ENCODE data around the gene ACADS.

The ACADS gene

GRCh38 chr12:120725659-120726509 is at the start of gene ACADS:
Gene ACADS, plus strand, starts transcription at chr12:120725826. Its CDS starts 60 bp downstream, at chr12:120725886.
- no peaks in the 10 kb centered on the region for H3K9me3 ChIP-seq (ENCODE audit: control insufficient read depth, insufficient read depth, low read length)
- peaks cover 4% of the 10 kb centered on the region; the same call in 1 of the 2 replicates for H3K4me1 ChIP-seq (ENCODE audit: insufficient read depth, low read length)
- H3K36me3 ChIP-seq (ENCODE audit: insufficient read depth, low read length) = peaks cover 7% of the 10 kb centered on the region
- peak within 1 kb of the TSS; percentile 86 for H3K9ac ChIP-seq (ENCODE audit: low read depth, low read length)

- no peak overlapping the region for H3K9ac ChIP-seq (ENCODE audit: low read depth, low read length)
- no peaks in the 10 kb centered on the region for H3K9me3 ChIP-seq (ENCODE audit: control insufficient read depth, insufficient read depth, low read length)
- H3K4me1 ChIP-seq (ENCODE audit: insufficient read depth, low read length) = 0 out of 2 replicates have a peak, but pooled peaks cover 5% of the 10 kb centered on the region
- H3K36me3 ChIP-seq (ENCODE audit: insufficient read depth, low read length) = no peaks in the 10 kb centered on the region
These were observed 47.7 kb upstream of the ACADS start for GRCh38 chr12:120677765-120678473.

GRCh38 chr12:120678572-120678971 is 47.1 kb upstream of the ACADS start:
- Histone ChIP-seq H3K9me3 (ENCODE audit: control insufficient read depth, insufficient read depth, low read length) (no peaks in the 10 kb centered on the region), H3K36me3 (ENCODE audit: insufficient read depth, low read length) (no peaks in the 10 kb centered on the region), H3K4me1 (ENCODE audit: insufficient read depth, low read length) (0 out of 2 replicates have a peak, but pooled peaks cover 5% of the 10 kb centered on the region), H3K9ac (ENCODE audit: low read depth, low read length) (no peak overlapping the region)

- no peaks in the 10 kb centered on the region for H3K36me3 ChIP-seq (ENCODE audit: insufficient read depth, low read length)
- H3K4me1 ChIP-seq (ENCODE audit: insufficient read depth, low read length) = 0 out of 2 replicates have a peak, but pooled peaks cover 5% of the 10 kb centered on the region
- no peak overlapping the region for H3K9ac ChIP-seq (ENCODE audit: low read depth, low read length)
- H3K9me3 ChIP-seq (ENCODE audit: control insufficient read depth, insufficient read depth, low read length) = no peaks in the 10 kb centered on the region
These were observed 45.4 kb upstream of the ACADS start for GRCh38 chr12:120680165-120680738.

- Histone ChIP-seq H3K9ac (ENCODE audit: low read depth, low read length) (no peak overlapping the region), H3K9me3 (ENCODE audit: control insufficient read depth, insufficient read depth, low read length) (no peaks in the 10 kb centered on the region), H3K4me1 (ENCODE audit: insufficient read depth, low read length) (peaks cover 12% of the 10 kb centered on the region), H3K36me3 (ENCODE audit: insufficient read depth, low read length) (no peaks in the 10 kb centered on the region)
These were observed 41.1 kb upstream of the ACADS start for GRCh38 chr12:120684523-120684932.

- Histone ChIP-seq H3K36me3 (ENCODE audit: insufficient read depth, low read length) (no peaks in the 10 kb centered on the region), H3K9ac (ENCODE audit: low read depth, low read length) (peak overlapping the region; percentile 80; the same call in 1 of the 2 replicates), H3K9me3 (ENCODE audit: control insufficient read depth, insufficient read depth, low read length) (no peaks in the 10 kb centered on the region), H3K4me1 (ENCODE audit: insufficient read depth, low read length) (peaks cover 15% of the 10 kb centered on the region)
These were observed 40.1 kb upstream of the ACADS start for GRCh38 chr12:120685522-120685921.

- no peaks in the 10 kb centered on the region for H3K9me3 ChIP-seq (ENCODE audit: control insufficient read depth, insufficient read depth, low read length)
- H3K4me1 ChIP-seq (ENCODE audit: insufficient read depth, low read length) = peaks cover 21% of the 10 kb centered on the region
- peak overlapping the region; percentile 80 for H3K9ac ChIP-seq (ENCODE audit: low read depth, low read length)
- H3K36me3 ChIP-seq (ENCODE audit: insufficient read depth, low read length) = no peaks in the 10 kb centered on the region
These were observed 39.4 kb upstream of the ACADS start for GRCh38 chr12:120686151-120686689.

- H3K4me1 ChIP-seq (ENCODE audit: insufficient read depth, low read length) = peaks cover 25% of the 10 kb centered on the region
- peak within 1 kb of the TSS; percentile 80 for H3K9ac ChIP-seq (ENCODE audit: low read depth, low read length)
- no peaks in the 10 kb centered on the region for H3K36me3 ChIP-seq (ENCODE audit: insufficient read depth, low read length)
- no peaks in the 10 kb centered on the region for H3K9me3 ChIP-seq (ENCODE audit: control insufficient read depth, insufficient read depth, low read length)
These were observed 38.7 kb upstream of the ACADS start, which contains the start of gene MLEC for GRCh38 chr12:120686690-120687577. Gene MLEC, plus strand, starts transcription at chr12:120687149. Its CDS starts 148 bp downstream, at chr12:120687297.

GRCh38 chr12:120687578-120688289 is 37.9 kb upstream of the ACADS start:
- Histone ChIP-seq H3K9me3 (ENCODE audit: control insufficient read depth, insufficient read depth, low read length) (no peaks in the 10 kb centered on the region), H3K36me3 (ENCODE audit: insufficient read depth, low read length) (no peaks in the 10 kb centered on the region), H3K9ac (ENCODE audit: low read depth, low read length) (peak overlapping the region; percentile 80), H3K4me1 (ENCODE audit: insufficient read depth, low read length) (peaks cover 32% of the 10 kb centered on the region)

- H3K4me1 ChIP-seq (ENCODE audit: insufficient read depth, low read length) = peaks cover 40% of the 10 kb centered on the region
These were observed 37.0 kb upstream of the ACADS start for GRCh38 chr12:120688527-120689071.

GRCh38 chr12:120689397-120690082 is 36.1 kb upstream of the ACADS start:
- Histone ChIP-seq H3K36me3 (ENCODE audit: insufficient read depth, low read length) (peaks cover under 1% of the 10 kb centered on the region), H3K9ac (ENCODE audit: low read depth, low read length) (peak overlapping the region; percentile 80; the same call in 1 of the 2 replicates), H3K4me1 (ENCODE audit: insufficient read depth, low read length) (peaks cover 47% of the 10 kb centered on the region)

More at GRCh38 chr12:120688527-120689071, 37.0 kb upstream of the ACADS start:
- Histone ChIP-seq H3K36me3 (ENCODE audit: insufficient read depth, low read length) (no peaks in the 10 kb centered on the region), H3K9me3 (ENCODE audit: control insufficient read depth, insufficient read depth, low read length) (no peaks in the 10 kb centered on the region), H3K9ac (ENCODE audit: low read depth, low read length) (peak overlapping the region; percentile 80)

GRCh38 chr12:120690083-120690450 is 35.6 kb upstream of the ACADS start:
- Histone ChIP-seq H3K36me3 (ENCODE audit: insufficient read depth, low read length) (peaks cover 6% of the 10 kb centered on the region), H3K9me3 (ENCODE audit: control insufficient read depth, insufficient read depth, low read length) (no peaks in the 10 kb centered on the region), H3K9ac (ENCODE audit: low read depth, low read length) (no peak overlapping the region), H3K4me1 (ENCODE audit: insufficient read depth, low read length) (peaks cover 47% of the 10 kb centered on the region)

More at GRCh38 chr12:120689397-120690082, 36.1 kb upstream of the ACADS start:
- no peaks in the 10 kb centered on the region for H3K9me3 ChIP-seq (ENCODE audit: control insufficient read depth, insufficient read depth, low read length)
